GM19099 (cell line): Measurements from ENCODE around the gene KCNIP1.

Source experiments
- POLR2A ChIP-seq: IDR thresholded peaks from 3 replicates; pipeline ENCODE4 v1.6.1; 2011; ENCODE audit warnings: low read depth; ENCODE audit not compliant: insufficient read length; ENCODE audit errors: extremely low read depth

Gene KCNIP1

DNA sequence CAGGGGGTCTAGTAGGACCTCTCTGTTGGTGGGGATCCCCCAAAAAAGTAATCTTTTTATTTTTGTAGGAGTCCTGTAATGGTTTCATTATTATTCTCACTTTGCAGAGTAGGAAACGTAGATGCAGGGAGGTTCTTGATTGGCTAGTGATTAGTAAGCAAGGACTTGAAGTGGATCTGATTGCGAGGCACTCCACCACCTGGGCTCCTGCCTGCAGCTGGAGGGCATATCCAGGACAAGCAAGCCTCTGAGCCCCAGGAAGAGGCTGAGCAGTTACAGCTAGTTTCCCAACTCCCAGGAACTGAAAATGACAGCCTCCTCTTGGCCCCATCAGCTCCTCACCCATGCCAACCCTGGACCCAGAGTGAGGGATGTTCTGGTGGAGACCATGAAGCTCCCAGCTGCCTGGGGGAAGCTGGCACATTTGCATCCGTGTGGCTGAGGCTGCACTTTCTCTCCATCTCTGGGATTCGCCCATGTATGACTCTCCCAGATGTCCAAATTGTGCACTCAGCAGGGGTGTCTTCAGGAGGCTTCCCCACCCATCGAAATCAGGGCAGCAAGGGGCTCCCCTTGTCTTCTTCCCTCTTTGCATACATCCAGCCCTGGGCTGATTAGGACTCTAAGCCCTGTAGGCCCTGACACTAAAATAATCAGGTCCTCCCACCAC, 10.2 kb downstream of the KCNIP1 start:
- TF ChIP-seq POLR2A = no peak

GRCh38 chr5:170517411-170517810, 13.6 kb downstream of the KCNIP1 start:
- no peak for TF ChIP-seq POLR2A

- no peak for TF ChIP-seq POLR2A
Observed at GRCh38 chr5:170518277-170518676, 14.5 kb downstream of the KCNIP1 start.

GRCh38 chr5:170519549-170519948, 15.7 kb downstream of the KCNIP1 start:
- no peak for TF ChIP-seq POLR2A

DNA sequence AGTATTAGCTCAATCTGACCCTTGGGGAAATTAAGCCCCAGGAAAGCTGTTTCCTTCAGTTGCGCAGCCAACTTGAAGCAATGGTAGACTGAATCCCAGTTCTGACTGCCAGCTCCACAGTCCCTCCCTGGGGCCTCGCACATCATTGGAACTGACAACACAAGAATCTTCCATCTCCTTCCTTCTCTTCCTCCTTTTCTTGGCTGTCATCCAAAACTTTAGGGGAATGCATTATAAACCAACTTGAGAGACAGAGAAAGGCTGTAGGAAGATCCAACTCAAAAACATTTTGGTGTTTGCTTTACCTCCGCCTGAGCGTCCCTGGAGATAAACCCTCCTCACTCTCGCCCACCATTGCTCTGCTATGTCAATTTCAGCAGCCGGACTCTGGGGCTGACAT, 16.6 kb downstream of the KCNIP1 start:
- no peak for TF ChIP-seq POLR2A

DNA sequence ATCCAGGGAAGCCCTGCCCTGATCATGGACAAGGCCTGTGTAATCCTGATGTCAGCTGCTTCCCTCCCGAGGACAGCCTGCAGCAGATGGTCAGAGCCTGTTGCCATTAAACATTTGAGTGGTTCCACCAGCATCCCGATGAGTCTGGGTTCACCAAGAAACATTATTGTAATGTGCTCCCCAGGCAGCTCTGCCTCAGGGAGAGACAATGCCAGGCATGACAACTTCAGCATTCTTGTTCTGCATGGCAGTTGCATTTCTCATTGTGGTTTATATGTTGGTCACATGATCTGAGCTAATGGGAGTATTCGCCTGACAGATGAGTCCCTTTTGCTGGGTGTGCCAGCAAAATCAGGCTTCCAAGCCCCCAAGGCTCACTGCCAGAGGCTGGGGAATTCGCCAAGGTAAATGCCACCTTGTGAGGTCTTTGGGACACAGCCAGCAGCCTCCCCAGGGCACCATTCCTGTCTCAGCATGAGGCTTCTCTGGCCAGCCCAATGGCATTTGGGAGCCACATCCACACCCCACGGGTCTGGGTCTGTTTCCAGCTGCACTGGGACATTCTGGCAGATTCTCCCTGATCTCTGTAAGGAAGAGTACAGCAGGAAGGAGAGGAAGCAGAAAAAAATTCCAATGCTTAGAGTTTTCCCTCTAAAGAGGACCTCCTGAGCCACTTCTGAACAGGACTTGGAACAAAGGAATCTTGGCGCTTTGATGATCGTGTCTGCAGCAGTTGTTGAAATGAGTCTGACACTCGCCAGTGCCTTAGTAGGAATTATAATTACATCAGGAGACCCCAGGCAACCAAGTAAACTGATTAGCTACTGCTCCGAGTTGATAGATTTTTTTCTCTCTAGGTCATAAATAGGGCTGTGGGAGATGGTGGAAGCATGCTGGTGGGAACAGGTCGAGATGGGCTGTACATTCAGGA, 18.7 kb downstream of the KCNIP1 start:
- no peak for TF ChIP-seq POLR2A

GRCh38 chr5:170523142-170523551, 19.3 kb downstream of the KCNIP1 start:
- TF ChIP-seq POLR2A = no peak

- no peak for TF ChIP-seq POLR2A
Observed at GRCh38 chr5:170523830-170524229, 20.0 kb downstream of the KCNIP1 start.

DNA sequence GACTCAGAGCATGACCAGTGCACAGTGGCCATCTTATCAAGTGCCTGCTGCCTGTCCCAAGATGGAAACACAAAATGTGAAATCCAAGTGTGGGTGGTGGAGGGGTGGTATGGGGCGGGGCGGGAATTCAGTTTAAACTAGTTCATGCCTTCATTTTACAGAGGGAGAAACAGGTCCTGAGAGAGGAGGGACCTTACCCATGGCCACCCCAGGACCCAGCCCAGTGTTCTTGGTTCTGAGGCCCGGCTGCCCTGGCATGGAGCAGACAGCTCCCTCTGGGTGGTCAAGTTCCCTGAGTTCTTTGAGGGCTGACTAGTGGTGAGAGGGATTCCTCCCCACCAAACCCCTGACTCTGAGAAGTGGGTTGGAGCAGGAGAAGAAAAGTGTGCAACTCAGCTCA, 20.8 kb downstream of the KCNIP1 start:
- no peak for TF ChIP-seq POLR2A

GRCh38 chr5:170525470-170526211, 21.8 kb downstream of the KCNIP1 start:
- no peak for TF ChIP-seq POLR2A

DNA sequence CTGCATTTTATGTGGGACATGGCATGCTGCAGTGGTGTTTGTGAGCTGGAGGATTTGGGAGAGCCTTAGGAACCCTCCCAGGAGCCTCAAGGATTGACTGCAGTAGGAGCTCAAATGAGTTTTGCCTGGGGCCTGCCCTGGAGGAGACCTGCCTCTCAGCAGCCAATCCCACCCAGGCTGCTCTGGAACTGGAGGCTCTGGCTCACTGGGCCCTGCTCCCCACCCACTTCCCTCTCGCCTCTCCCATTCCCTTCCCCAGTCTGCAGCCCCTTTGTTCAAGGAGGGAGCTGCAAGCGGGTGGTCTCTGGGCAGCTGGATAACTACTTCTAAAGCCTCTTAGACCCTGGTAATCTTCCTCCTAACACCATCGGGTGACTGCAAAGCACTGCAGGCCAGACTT, 24.2 kb downstream of the KCNIP1 start:
- TF ChIP-seq POLR2A = no peak

GRCh38 chr5:170528976-170529375, 25.2 kb downstream of the KCNIP1 start:
- TF ChIP-seq POLR2A = no peak

GRCh38 chr5:170532935-170533334, 29.1 kb downstream of the KCNIP1 start:
- no peak for TF ChIP-seq POLR2A

- TF ChIP-seq POLR2A = no peak
Observed at GRCh38 chr5:170533383-170533782, 29.6 kb downstream of the KCNIP1 start.

- no peak for TF ChIP-seq POLR2A
Observed at GRCh38 chr5:170534177-170534576, 30.4 kb downstream of the KCNIP1 start.
